Testis (tissue), 3 donors: ENCODE results near the gene TUBE1. TPM values are rescaled to one million over a fixed set of nuclear protein-coding genes. Genes with fewer than 3 reads are reported as not detected.

Experiments
- DNase-seq: peaks from one replicate; pipeline ENCODE4 v3.0.0-alpha.2; 2019
- H3K27ac ChIP-seq, 2 donors: fragments of 200-600 bp; sonication (generic); one replicate each; pipeline ENCODE4 v1.5.1; 2019
- H3K27me3 ChIP-seq: fragments of 200-600 bp; sonication (generic); one replicate; pipeline ENCODE4 v1.5.1; 2019
- H3K36me3 ChIP-seq: fragments of 200-600 bp; sonication (generic); one replicate; pipeline ENCODE4 v1.5.1; 2017; ENCODE audit warnings: low read depth; ENCODE audit errors: missing control alignments
- H3K4me1 ChIP-seq: fragments of 200-600 bp; sonication (generic); one replicate; pipeline ENCODE4 v1.5.1; 2019
- H3K4me3 ChIP-seq, 2 donors: fragments of 200-600 bp; sonication (generic); one replicate each; pipeline ENCODE4 v1.5.1; 2017 to 2019
- H3K9me3 ChIP-seq: fragments of 200-600 bp; sonication (generic); one replicate; pipeline ENCODE4 v1.5.1; 2017
- POLR2A ChIP-seq: fragments of 450-650 bp; IDR thresholded peaks from one replicate; pipeline ENCODE4 v1.6.1; 2017; ENCODE audit warnings: antibody characterized with exemption, mild to moderate bottlenecking, moderate library complexity
- WGBS, 2 donors: methylation state at CpG; one replicate each; pipeline ENCODE4 v1.1.5; 2018; 5-methylcytosine and 5-hydroxymethylcytosine counted together
- intact Hi-C: fragments of 100-400 bp; cut with DNase I; formaldehyde crosslinking; loops from one replicate; pipeline ENCODE4 v1.15.1; 2023; ENCODE audit warnings: low total_unique reads
- polyA plus RNA-seq: library from polyadenylated mRNA; stranded (reverse); fragments of 350-450 nt; fragmentation: Illumina TruSeq; extraction: RNeasy Lipid Tissue Mini Kit (QIAGEN cat#74804); gene quantifications from one replicate; pipeline ENCODE4 v1.2.3, GENCODE V29; 2014; ENCODE audit warnings: low read depth, low replicate concordance; ENCODE audit not compliant: insufficient read depth
- total RNA-seq, 2 donors: library from RNA; depleted of rRNA; stranded (reverse); fragments of >200 nt; gene quantifications; one replicate each; pipeline ENCODE4 v1.2.3, GENCODE V29; 2016
- TF ChIP-seq, protein P1 (sequence below), 3 experiments: fragments of 450-650 bp in 2 of 3; fragments of 200-600 bp in 1 of 3; sonication (generic) in 1 of 3; IDR thresholded peaks; one replicate each; pipeline ENCODE4 v1.5.1; 2016 to 2019; ENCODE audit warnings: antibody characterized with exemption in 3 of 3, mild to moderate bottlenecking in 2 of 3, moderate library complexity in 1 of 3

Gene TUBE1
- total and polyA plus RNA-seq, 3 donors from 2014 or later, result 59.3 to 76.3 (median 62.1) TPM

DNA sequence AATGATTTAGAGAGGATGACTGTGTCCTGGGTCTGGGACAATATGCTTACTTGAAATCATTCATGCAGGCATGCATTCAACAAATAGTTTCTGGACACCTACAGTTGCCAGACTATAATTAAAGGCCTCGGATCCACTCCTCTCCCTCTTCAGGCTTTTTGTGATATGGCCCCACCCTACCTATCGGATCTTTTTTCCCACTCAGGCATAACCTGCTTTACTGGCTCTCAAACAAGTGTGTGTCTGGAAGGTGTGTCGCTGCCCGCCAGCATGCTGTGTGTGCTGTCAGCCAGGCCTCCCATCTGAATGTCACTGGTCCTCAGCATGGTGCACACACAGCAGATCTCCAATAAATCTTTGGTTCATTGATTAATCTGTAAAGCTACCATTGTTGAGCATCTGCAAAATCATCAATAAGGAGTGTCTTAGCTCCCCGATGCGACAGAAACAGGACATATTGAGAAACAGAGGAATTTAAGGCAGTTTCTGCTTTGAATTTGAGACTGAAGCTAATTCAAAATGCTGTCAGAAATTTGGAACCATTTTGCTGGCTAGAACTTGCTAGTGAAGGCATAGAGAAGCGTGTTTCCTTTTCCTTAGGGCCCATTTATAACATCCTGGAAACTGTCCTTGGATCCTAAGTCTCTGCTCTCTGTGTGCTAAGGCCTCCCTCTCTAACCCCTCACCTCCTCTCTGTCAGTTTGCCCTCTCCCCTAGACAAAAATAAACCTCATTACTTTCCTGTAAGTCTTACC lies 56.9 kb downstream of the TUBE1 start:
- H3K4me1 ChIP-seq, result peaks cover 14% of the 10 kb centered on the region
- H3K27ac ChIP-seq, result peak overlapping the region in 1 of 2 donors; percentile 3
- TF ChIP-seq, protein P1, sequence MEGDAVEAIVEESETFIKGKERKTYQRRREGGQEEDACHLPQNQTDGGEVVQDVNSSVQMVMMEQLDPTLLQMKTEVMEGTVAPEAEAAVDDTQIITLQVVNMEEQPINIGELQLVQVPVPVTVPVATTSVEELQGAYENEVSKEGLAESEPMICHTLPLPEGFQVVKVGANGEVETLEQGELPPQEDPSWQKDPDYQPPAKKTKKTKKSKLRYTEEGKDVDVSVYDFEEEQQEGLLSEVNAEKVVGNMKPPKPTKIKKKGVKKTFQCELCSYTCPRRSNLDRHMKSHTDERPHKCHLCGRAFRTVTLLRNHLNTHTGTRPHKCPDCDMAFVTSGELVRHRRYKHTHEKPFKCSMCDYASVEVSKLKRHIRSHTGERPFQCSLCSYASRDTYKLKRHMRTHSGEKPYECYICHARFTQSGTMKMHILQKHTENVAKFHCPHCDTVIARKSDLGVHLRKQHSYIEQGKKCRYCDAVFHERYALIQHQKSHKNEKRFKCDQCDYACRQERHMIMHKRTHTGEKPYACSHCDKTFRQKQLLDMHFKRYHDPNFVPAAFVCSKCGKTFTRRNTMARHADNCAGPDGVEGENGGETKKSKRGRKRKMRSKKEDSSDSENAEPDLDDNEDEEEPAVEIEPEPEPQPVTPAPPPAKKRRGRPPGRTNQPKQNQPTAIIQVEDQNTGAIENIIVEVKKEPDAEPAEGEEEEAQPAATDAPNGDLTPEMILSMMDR (IDR thresholded peaks at IDR 0.05), result no peak
- TF ChIP-seq POLR2A, result no peak
- intact Hi-C loops, result no loop called here
- 82 to 83% methylated on average over 7 of the region's 7 CpGs for WGBS, 2 donors
- DNase-seq, result no peak
- no peaks in the 10 kb centered on the region for H3K36me3 ChIP-seq
- H3K9me3 ChIP-seq, result no peaks in the 10 kb centered on the region
- no peaks in the 10 kb centered on the region for H3K27me3 ChIP-seq
- H3K4me3 ChIP-seq, result no peak overlapping the region

DNA sequence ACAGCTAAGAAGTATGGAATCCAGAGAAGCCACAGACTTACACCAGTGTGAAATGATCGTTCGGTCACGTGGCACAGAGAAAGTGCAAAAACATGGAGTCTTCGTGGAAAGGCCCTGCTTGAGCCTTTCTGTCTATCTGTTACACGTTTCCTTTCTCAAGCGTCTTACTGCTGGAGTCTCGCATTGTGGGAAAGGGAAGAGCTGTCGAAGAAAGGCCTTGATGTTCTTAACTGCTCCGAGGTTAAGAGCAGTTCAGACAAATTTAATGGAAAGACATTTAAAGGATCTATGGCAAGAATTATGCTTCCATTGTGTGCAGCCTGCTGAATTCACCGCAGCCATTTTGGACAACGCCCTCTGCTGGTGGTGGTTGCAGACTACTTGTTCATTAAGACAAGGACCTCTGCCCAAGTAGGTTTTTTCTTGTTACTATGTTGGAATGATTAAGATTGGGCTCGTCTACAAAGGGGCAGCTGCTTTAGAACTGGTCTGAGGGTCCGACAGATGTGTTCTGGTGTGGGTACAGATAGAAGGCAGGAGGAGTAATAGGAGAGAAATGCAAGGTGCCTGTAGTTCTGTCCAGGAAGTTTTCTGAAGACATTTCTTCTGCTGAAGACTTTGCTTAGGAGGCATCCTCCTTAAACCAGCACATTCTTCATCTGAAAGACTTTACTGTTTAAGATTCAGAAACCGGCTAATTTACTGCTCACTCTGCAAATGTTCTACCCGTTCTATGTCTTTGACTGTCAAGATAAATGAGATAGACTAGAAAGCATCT lies 58.0 kb downstream of the TUBE1 start:
- no peaks in the 10 kb centered on the region for H3K9me3 ChIP-seq
- peak; percentile 90 for DNase-seq
- intact Hi-C loops, result no loop called here
- 55 to 59% methylated on average over 15 of the region's 15 CpGs for WGBS, 2 donors
- H3K27me3 ChIP-seq, result no peaks in the 10 kb centered on the region
- peaks cover 14% of the 10 kb centered on the region for H3K4me1 ChIP-seq
- TF ChIP-seq, protein P1 (IDR thresholded peaks at IDR 0.05), result peak; percentile 30 to 69 (median 56)
- TF ChIP-seq POLR2A, result no peak
- no peaks in the 10 kb centered on the region for H3K36me3 ChIP-seq
- H3K27ac ChIP-seq, result no peak overlapping the region
- H3K4me3 ChIP-seq, result no peak overlapping the region

DNA sequence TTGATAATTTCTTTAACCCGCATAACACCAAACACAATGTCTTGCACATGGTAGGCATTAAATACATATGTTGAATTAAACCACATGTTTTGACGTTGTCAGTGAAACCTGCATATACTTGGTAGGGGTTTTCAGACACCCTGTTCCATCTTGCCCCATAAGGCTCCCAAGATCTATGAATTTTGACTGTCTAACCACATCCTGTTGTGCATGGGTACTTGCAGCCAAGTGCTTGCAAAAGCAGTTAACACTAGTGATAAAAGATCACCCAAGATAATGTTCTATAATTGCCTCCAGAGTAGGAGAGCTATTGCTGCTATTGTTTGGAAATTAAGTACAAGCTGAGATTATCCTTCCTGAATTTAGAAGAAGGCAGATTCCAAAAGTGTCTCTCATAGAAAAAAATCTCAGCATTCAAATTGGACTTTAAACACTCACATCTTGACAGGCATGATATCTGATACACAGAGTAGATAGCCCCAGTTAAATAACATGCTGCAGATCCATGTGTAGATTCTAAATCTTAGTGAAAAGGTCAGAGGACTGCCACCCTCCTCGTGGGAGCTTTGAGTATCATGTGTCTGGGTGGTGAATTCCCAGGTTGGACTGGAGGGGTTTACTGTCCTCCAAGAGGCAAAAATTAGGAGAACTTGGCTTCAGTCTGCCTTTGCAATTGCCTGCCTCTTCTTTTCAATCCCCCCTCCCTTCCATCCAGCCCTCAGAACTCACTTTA lies 59.2 kb downstream of the TUBE1 start:
- Histone ChIP-seq H3K9me3 (no peaks in the 10 kb centered on the region), H3K27me3 (no peaks in the 10 kb centered on the region), H3K27ac (no peak overlapping the region), H3K36me3 (no peaks in the 10 kb centered on the region), H3K4me3 (no peak overlapping the region), H3K4me1 (peaks cover 14% of the 10 kb centered on the region)
- WGBS, 2 donors, result 74 to 88% methylated on average over 3 of the region's 3 CpGs
- no peak for TF ChIP-seq POLR2A
- TF ChIP-seq, protein P1 (IDR thresholded peaks at IDR 0.05), result no peak
- no peak for DNase-seq
- intact Hi-C loops, result no loop called here

DNA sequence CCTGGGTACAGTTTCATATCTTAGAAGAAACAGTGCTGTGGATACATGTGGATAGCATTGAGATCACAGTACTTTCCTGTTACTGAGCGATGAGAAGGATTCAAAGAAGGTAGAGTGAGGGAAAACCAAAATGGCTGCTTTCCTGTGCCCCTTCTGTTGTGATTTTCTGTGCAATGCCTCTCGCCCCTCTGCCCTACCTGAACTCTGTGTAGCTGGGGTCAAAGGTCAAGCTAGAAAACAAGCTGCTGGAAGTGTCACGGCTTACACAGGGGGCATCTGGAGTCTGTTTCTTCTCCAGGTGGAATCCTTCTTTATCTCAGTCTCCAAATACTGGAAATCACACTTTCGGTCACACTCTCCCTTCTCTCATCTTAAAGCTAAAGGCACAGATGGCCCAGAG lies 60.3 kb downstream of the TUBE1 start:
- Histone ChIP-seq H3K4me1 (peaks cover 14% of the 10 kb centered on the region), H3K36me3 (no peaks in the 10 kb centered on the region), H3K27me3 (no peaks in the 10 kb centered on the region), H3K4me3 (no peak overlapping the region), H3K27ac (no peak overlapping the region), H3K9me3 (no peaks in the 10 kb centered on the region)
- 92% methylated on average over 4 of the region's 4 CpGs for WGBS, 2 donors
- TF ChIP-seq, protein P1 (IDR thresholded peaks at IDR 0.05), result no peak
- TF ChIP-seq POLR2A, result no peak
- DNase-seq, result no peak
- intact Hi-C loops, result no loop called here
